Measurements from ENCODE around the gene ARAP1.

DNA sequence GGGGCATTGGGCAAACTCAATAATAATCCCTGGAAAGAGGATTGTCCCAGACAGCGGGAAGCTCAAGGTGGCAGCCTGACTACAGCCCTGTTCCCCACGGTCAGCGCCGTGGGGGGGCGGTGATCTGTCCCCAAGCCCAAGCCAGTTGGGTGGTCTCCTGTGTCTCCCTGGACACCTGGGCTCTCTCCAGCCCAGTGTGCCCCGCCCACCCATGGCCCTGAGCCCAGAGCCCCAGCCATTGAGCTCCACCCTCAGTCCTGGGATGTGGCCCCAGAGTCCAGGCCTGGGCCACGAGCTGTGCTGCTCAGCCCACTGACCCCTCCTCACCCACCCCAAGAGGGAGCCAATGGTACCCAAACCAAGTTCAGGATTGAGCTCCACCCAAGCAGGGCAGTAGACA is 50.1 kb downstream of the ARAP1 start:
- TF ChIP-seq POLR2A (IDR thresholded peaks at IDR 0.05) (no peak), POLR2AphosphoS5 (IDR thresholded peaks at IDR 0.05) (peak in 1 of 3 donors; percentile 7)
- TF ChIP-seq, protein P1, sequence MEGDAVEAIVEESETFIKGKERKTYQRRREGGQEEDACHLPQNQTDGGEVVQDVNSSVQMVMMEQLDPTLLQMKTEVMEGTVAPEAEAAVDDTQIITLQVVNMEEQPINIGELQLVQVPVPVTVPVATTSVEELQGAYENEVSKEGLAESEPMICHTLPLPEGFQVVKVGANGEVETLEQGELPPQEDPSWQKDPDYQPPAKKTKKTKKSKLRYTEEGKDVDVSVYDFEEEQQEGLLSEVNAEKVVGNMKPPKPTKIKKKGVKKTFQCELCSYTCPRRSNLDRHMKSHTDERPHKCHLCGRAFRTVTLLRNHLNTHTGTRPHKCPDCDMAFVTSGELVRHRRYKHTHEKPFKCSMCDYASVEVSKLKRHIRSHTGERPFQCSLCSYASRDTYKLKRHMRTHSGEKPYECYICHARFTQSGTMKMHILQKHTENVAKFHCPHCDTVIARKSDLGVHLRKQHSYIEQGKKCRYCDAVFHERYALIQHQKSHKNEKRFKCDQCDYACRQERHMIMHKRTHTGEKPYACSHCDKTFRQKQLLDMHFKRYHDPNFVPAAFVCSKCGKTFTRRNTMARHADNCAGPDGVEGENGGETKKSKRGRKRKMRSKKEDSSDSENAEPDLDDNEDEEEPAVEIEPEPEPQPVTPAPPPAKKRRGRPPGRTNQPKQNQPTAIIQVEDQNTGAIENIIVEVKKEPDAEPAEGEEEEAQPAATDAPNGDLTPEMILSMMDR (IDR thresholded peaks at IDR 0.05 in 8 of 11, conservative IDR thresholded peaks at IDR 0.05 in 3 of 11): no peak

Measured in spleen (tissue), 7 donors.